ENCODE results near the gene RGS16.

The RGS16 gene

GRCh38 chr1:182570611-182570970 lies 33.6 kb downstream of the RGS16 start:
- no peak for DNase-seq

- no peak for DNase-seq
Measured at GRCh38 chr1:182569939-182570610, 34.1 kb downstream of the RGS16 start.

GRCh38 chr1:182568647-182569284 lies 35.4 kb downstream of the RGS16 start:
- no peak for DNase-seq

- no peak for DNase-seq
Measured at GRCh38 chr1:182567629-182568028, 36.6 kb downstream of the RGS16 start.

GRCh38 chr1:182565537-182565936 lies 38.7 kb downstream of the RGS16 start:
- no peak for DNase-seq

- no peak for DNase-seq
Measured at GRCh38 chr1:182564406-182565004, 39.7 kb downstream of the RGS16 start.

GRCh38 chr1:182563095-182563494 lies 41.1 kb downstream of the RGS16 start:
- no peak for DNase-seq

GRCh38 chr1:182561456-182561855 lies 42.7 kb downstream of the RGS16 start:
- DNase-seq: no peak

- DNase-seq: no peak
Measured at GRCh38 chr1:182560392-182560984, 43.7 kb downstream of the RGS16 start.

GRCh38 chr1:182556279-182556678 lies 47.9 kb downstream of the RGS16 start:
- no peak for DNase-seq

GRCh38 chr1:182555493-182555892 lies 48.7 kb downstream of the RGS16 start:
- no peak for DNase-seq

- DNase-seq: no peak
Measured at GRCh38 chr1:182552527-182552926, 51.7 kb downstream of the RGS16 start.

GRCh38 chr1:182549811-182550210 lies 54.4 kb downstream of the RGS16 start:
- DNase-seq: no peak

GRCh38 chr1:182549346-182549745 lies 54.8 kb downstream of the RGS16 start:
- no peak for DNase-seq
